ENCODE data around the gene RNF20. TPM values are rescaled to one million over a fixed set of nuclear protein-coding genes. Genes with fewer than 3 reads are reported as not detected.

RNF20 gene
- total and polyA plus RNA-seq, 4 donors, result 8.3 to 13.9 (median 10.9) TPM

GRCh38 chr9:101536351-101536750 lies 2.7 kb downstream of the RNF20 start (continued):
- no peak for TF ChIP-seq ATF3 (IDR thresholded peaks at IDR 0.05)

- no peak overlapping the region for H3K4me3 ChIP-seq (ENCODE audit: low read depth in 1 of 3, low read length in 3 of 3)
- no peak overlapping the region for H3K9ac ChIP-seq (ENCODE audit: low read depth in 1 of 2, low read length in 2 of 2)
- no peak for TF ChIP-seq ATF3 (IDR thresholded peaks at IDR 0.05)
- TF ChIP-seq REST (IDR thresholded peaks at IDR 0.05), result peak; percentile 99
- no peaks in the 10 kb centered on the region for H3K27me3 ChIP-seq (ENCODE audit: control insufficient read depth in 4 of 4, insufficient read depth in 4 of 4, low read length in 3 of 4)
- WGBS, result 100% methylated on average over 2 of the region's 2 CpGs
- no peak for DNase-seq (ENCODE audit: low spot score)
- H3K36me3 ChIP-seq (ENCODE audit: control insufficient read depth in 4 of 4, insufficient read depth in 3 of 4, low read depth in 1 of 4, low read length in 3 of 4), result peaks cover 0 to 21% (median 18%) of the 10 kb centered on the region in 4 donors
- H3K4me1 ChIP-seq (ENCODE audit: control insufficient read depth in 4 of 4, insufficient read depth in 4 of 4, low read length in 3 of 4), result peaks cover 0 to 10% (median 6%) of the 10 kb centered on the region in 4 donors
- H3K27ac ChIP-seq (ENCODE audit: low read depth in 1 of 2, low read length in 2 of 2), result no peak overlapping the region
- H3K9me3 ChIP-seq (ENCODE audit: control insufficient read depth in 4 of 4, low read length in 3 of 4), result no peaks in the 10 kb centered on the region
Observed at GRCh38 chr9:101536938-101537337, 3.3 kb downstream of the RNF20 start.

GRCh38 chr9:101540069-101540468 lies 6.4 kb downstream of the RNF20 start:
- DNase-seq (ENCODE audit: low spot score), result no peak
- H3K4me3 ChIP-seq (ENCODE audit: low read depth in 1 of 3, low read length in 3 of 3), result no peak overlapping the region
- TF ChIP-seq YY1 (IDR thresholded peaks at IDR 0.05) (no peak), GABPA (IDR thresholded peaks at IDR 0.05 in 1 of 2, conservative IDR thresholded peaks at IDR 0.05 in 1 of 2) (no peak), NR2F2 (IDR thresholded peaks at IDR 0.05) (no peak), HNF4A (conservative IDR thresholded peaks at IDR 0.05) (no peak), JUND (IDR thresholded peaks at IDR 0.05) (no peak), EGR1 (IDR thresholded peaks at IDR 0.05; ENCODE audit: low read depth in 2 of 2) (no peak), SP1 (IDR thresholded peaks at IDR 0.05) (no peak), RXRA (IDR thresholded peaks at IDR 0.05) (no peak), TAF1 (conservative IDR thresholded peaks at IDR 0.05) (no peak), FOXA2 (IDR thresholded peaks at IDR 0.05) (no peak), ATF3 (IDR thresholded peaks at IDR 0.05) (no peak), CTCF (IDR thresholded peaks at IDR 0.05; ENCODE audit: low read depth, low read length, missing input control) (no peak), REST (IDR thresholded peaks at IDR 0.05) (no peak), MAX (IDR thresholded peaks at IDR 0.05) (no peak), HNF4G (IDR thresholded peaks at IDR 0.05) (no peak), ZBTB33 (IDR thresholded peaks at IDR 0.05) (no peak), FOXA1 (IDR thresholded peaks at IDR 0.05) (no peak), RAD21 (IDR thresholded peaks at IDR 0.05) (no peak)
- peaks cover 0 to 2% (median 0%) of the 10 kb centered on the region in 4 donors for H3K4me1 ChIP-seq (ENCODE audit: control insufficient read depth in 4 of 4, insufficient read depth in 4 of 4, low read length in 3 of 4)
- H3K36me3 ChIP-seq (ENCODE audit: control insufficient read depth in 4 of 4, insufficient read depth in 3 of 4, low read depth in 1 of 4, low read length in 3 of 4), result peaks cover 2 to 27% (median 22%) of the 10 kb centered on the region in 4 donors
- H3K9me3 ChIP-seq (ENCODE audit: control insufficient read depth in 4 of 4, low read length in 3 of 4), result no peaks in the 10 kb centered on the region
- no peak overlapping the region for H3K9ac ChIP-seq (ENCODE audit: low read depth in 1 of 2, low read length in 2 of 2)
- no peak overlapping the region for H3K27ac ChIP-seq (ENCODE audit: low read depth in 1 of 2, low read length in 2 of 2)
- WGBS, result 57% methylated on average over 8 of the region's 8 CpGs
- no peaks in the 10 kb centered on the region for H3K27me3 ChIP-seq (ENCODE audit: control insufficient read depth in 4 of 4, insufficient read depth in 4 of 4, low read length in 3 of 4)
